Stimulated activated CD8-positive, alpha-beta memory T cell treated with anti-CD3 and anti-CD28 coated beads, Interleukin-4, amount 100 ng/mL, for 24 hours (primary cell): ENCODE data around the gene GIPC1.
A peak's percentile ranks its signal among the peaks of the same experiment; 100 is the strongest.
"Not testable (repeated sequence)": the region's sequence is repeated elsewhere in the genome, so short reads cannot be mapped to it uniquely, and the experiment has no call there.

Experiments used
- DNase-seq: peaks from one replicate; pipeline ENCODE4 v3.0.0-alpha.2; 2020; ENCODE audit warnings: low read depth

Gene GIPC1

GRCh38 chr19:14496029-14496833, at the start of gene GIPC1:
Gene GIPC1, minus strand, starts transcription at chr19:14496127. Its CDS starts 13,151 bp downstream, at chr19:14482976.
- DNase-seq = peak; percentile 72

GRCh38 chr19:14545716-14546082, 49.8 kb upstream of the GIPC1 start:
- DNase-seq = no peak

- DNase-seq = no peak
These were observed 49.2 kb upstream of the GIPC1 start for GRCh38 chr19:14544977-14545715.

- DNase-seq = no peak
These were observed 48.1 kb upstream of the GIPC1 start for GRCh38 chr19:14544047-14544446.

GRCh38 chr19:14542711-14543328, 46.9 kb upstream of the GIPC1 start:
- DNase-seq = no peak

- DNase-seq = not testable (repeated sequence)
These were observed 46.1 kb upstream of the GIPC1 start for GRCh38 chr19:14541979-14542378.

- no peak for DNase-seq
These were observed 45.0 kb upstream of the GIPC1 start for GRCh38 chr19:14540741-14541525.

- DNase-seq = peak; percentile 29
These were observed 41.2 kb upstream of the GIPC1 start for GRCh38 chr19:14536926-14537692.

GRCh38 chr19:14533450-14533849, 37.5 kb upstream of the GIPC1 start:
- DNase-seq = no peak

GRCh38 chr19:14530506-14530905, 34.6 kb upstream of the GIPC1 start:
- DNase-seq = no peak

- no peak for DNase-seq
These were observed 34.0 kb upstream of the GIPC1 start for GRCh38 chr19:14530005-14530348.

- DNase-seq = peak; percentile 100
These were observed 33.5 kb upstream of the GIPC1 start, which contains the start of gene TECR for GRCh38 chr19:14529254-14530004. Gene TECR, plus strand, starts transcription at chr19:14529594. Its CDS starts 103 bp downstream, at chr19:14529697.

- DNase-seq = no peak
These were observed 32.7 kb upstream of the GIPC1 start for GRCh38 chr19:14528419-14529253.

GRCh38 chr19:14526423-14526822, 30.5 kb upstream of the GIPC1 start:
- no peak for DNase-seq

GRCh38 chr19:14525729-14526128, 29.8 kb upstream of the GIPC1 start:
- no peak for DNase-seq

GRCh38 chr19:14520543-14520942, 24.6 kb upstream of the GIPC1 start:
- no peak for DNase-seq

- no peak for DNase-seq
These were observed 24.0 kb upstream of the GIPC1 start for GRCh38 chr19:14519860-14520407.

GRCh38 chr19:14519245-14519859, 23.4 kb upstream of the GIPC1 start:
- DNase-seq = no peak
